Neuronal stem cell (in vitro differentiated cells): ENCODE measurements around the gene ENKUR.

ENCODE experiments used
- DNase-seq: peaks from one replicate; pipeline ENCODE4 v3.0.0-alpha.2; 2013; ENCODE audit warnings: low spot score
- H2AFZ ChIP-seq: one replicate; pipeline ENCODE4 v1.6.1; 2013; ENCODE audit warnings: mild to moderate bottlenecking, low read length, inconsistent platforms
- H2AK5ac ChIP-seq: 2 replicates; pipeline ENCODE4 v1.6.1; 2013; ENCODE audit warnings: low read depth, mild to moderate bottlenecking, inconsistent platforms, low read length, moderate library complexity, mixed read lengths
- H2BK120ac ChIP-seq: 2 replicates; pipeline ENCODE4 v1.6.1; 2013; ENCODE audit warnings: low read depth, mild to moderate bottlenecking, inconsistent platforms, low read length, moderate library complexity, mixed read lengths
- H2BK12ac ChIP-seq: one replicate; pipeline ENCODE4 v1.6.1; 2013; ENCODE audit warnings: low read length, inconsistent platforms
- H2BK15ac ChIP-seq: 2 replicates; pipeline ENCODE4 v1.6.1; 2013; ENCODE audit warnings: mild to moderate bottlenecking, low read length, inconsistent platforms, mixed read lengths
- H2BK5ac ChIP-seq: one replicate; pipeline ENCODE4 v1.6.1; 2013; ENCODE audit warnings: inconsistent platforms, mild to moderate bottlenecking, low read length, moderate library complexity
- H3K14ac ChIP-seq: one replicate; pipeline ENCODE4 v1.6.1; 2013; ENCODE audit warnings: low read length, inconsistent platforms
- H3K18ac ChIP-seq: 2 replicates; pipeline ENCODE4 v1.6.1; 2013; ENCODE audit warnings: low read length, inconsistent platforms
- H3K23ac ChIP-seq: 2 replicates; pipeline ENCODE4 v1.6.1; 2013; ENCODE audit warnings: low read depth, mild to moderate bottlenecking, mixed read lengths, low read length, inconsistent platforms; ENCODE audit not compliant: poor library complexity
- H3K27ac ChIP-seq: replicated peaks from 3 replicates; pipeline ENCODE4 v1.5.1; 2013; ENCODE audit warnings: low read length, inconsistent platforms
- H3K27me3 ChIP-seq, 3 experiments: 2 replicates each; pipeline ENCODE4 v1.6.1; 2013; ENCODE audit warnings: low read length in 3 of 3, mild to moderate bottlenecking in 2 of 3, inconsistent platforms in 1 of 3, low read depth in 1 of 3, mixed read lengths in 1 of 3, moderate library complexity in 1 of 3; ENCODE audit not compliant: control insufficient read depth in 3 of 3, insufficient read depth in 3 of 3
- H3K36me3 ChIP-seq, 2 donors: replicated peaks in 1 of 2; 2 replicates each; pipeline ENCODE4 v1.6.1; 2013; ENCODE audit warnings: low read length in 2 of 2; ENCODE audit not compliant: control insufficient read depth in 2 of 2, insufficient read depth in 2 of 2
- H3K4ac ChIP-seq: 2 replicates; pipeline ENCODE4 v1.6.1; 2013; ENCODE audit warnings: inconsistent platforms, mild to moderate bottlenecking, low read length, moderate library complexity
- H3K4me1 ChIP-seq, 2 donors: 1 replicate in 1 of 2; 2 replicates in 1 of 2; pipeline ENCODE4 v1.6.1; 2013; ENCODE audit warnings: low read length in 2 of 2, low read depth in 1 of 2; ENCODE audit not compliant: control insufficient read depth in 2 of 2, insufficient read depth in 1 of 2
- H3K4me2 ChIP-seq: one replicate; pipeline ENCODE4 v1.6.1; 2013; ENCODE audit warnings: mild to moderate bottlenecking, low read length, inconsistent platforms; ENCODE audit not compliant: insufficient read depth, poor library complexity, severe bottlenecking
- H3K4me3 ChIP-seq, 2 donors: 2 replicates each; pipeline ENCODE4 v1.5.1; 2013; ENCODE audit warnings: low read length in 2 of 2, mild to moderate bottlenecking in 2 of 2, inconsistent platforms in 1 of 2, moderate library complexity in 1 of 2
- H3K79me1 ChIP-seq: one replicate; pipeline ENCODE4 v1.6.1; 2013; ENCODE audit warnings: low read depth, mild to moderate bottlenecking, inconsistent platforms, low read length, moderate library complexity
- H3K9ac ChIP-seq: one replicate; pipeline ENCODE4 v1.6.1; 2013; ENCODE audit warnings: mild to moderate bottlenecking, low read depth, low read length, inconsistent platforms; ENCODE audit not compliant: poor library complexity
- H3K9me3 ChIP-seq, 2 donors: replicated peaks in 1 of 2; 2 replicates each; pipeline versions ENCODE3 to v1.6.1; 2013; ENCODE audit warnings: low read length in 2 of 2, mild to moderate bottlenecking in 2 of 2, inconsistent platforms in 1 of 2, low read depth in 1 of 2, mixed read lengths in 1 of 2, moderate library complexity in 1 of 2; ENCODE audit not compliant: control insufficient read depth in 2 of 2, insufficient read depth in 1 of 2
- H4K8ac ChIP-seq: one replicate; pipeline ENCODE4 v1.6.1; 2013; ENCODE audit warnings: low read depth, mild to moderate bottlenecking, inconsistent platforms, low read length, moderate library complexity
- H4K91ac ChIP-seq: one replicate; pipeline ENCODE4 v1.6.1; 2013; ENCODE audit warnings: low read length, low read depth, mild to moderate bottlenecking, inconsistent platforms; ENCODE audit not compliant: poor library complexity
- WGBS, 2 donors: extraction: QIAGEN DNeasy Blood & Tissue Kit; methylation state at CpG; one replicate each; pipeline ENCODE4 v1.1.7; 2013; ENCODE audit warnings: missing lambda C conversion rate in 2 of 2, mixed read lengths in 1 of 2; ENCODE audit not compliant: insufficient read length in 2 of 2, insufficient replicate concordance in 1 of 2; ENCODE audit errors: extremely low coverage in 2 of 2; 5-methylcytosine and 5-hydroxymethylcytosine counted together

The ENKUR gene

GRCh38 chr10:25018703-25019102 is 2.7 kb upstream of the ENKUR start:
- no CpG with 5 or more reads among the region's 3 CpGs for WGBS, 2 donors
- no peak overlapping the region for H3K4me2 ChIP-seq
- H2BK12ac ChIP-seq = no peak overlapping the region
- H3K27ac ChIP-seq = no peak overlapping the region
- no peak for DNase-seq
- H3K36me3 ChIP-seq = peaks cover 0 to 7% of the 10 kb centered on the region in 2 donors
- no peak overlapping the region for H2BK15ac ChIP-seq
- H3K79me1 ChIP-seq = no peaks in the 10 kb centered on the region
- peaks cover 0 to 1% of the 10 kb centered on the region in 2 donors for H3K4me1 ChIP-seq
- no peak overlapping the region for H2AK5ac ChIP-seq
- H2AFZ ChIP-seq = no peak overlapping the region
- H2BK5ac ChIP-seq = no peak overlapping the region
- H3K18ac ChIP-seq = no peak overlapping the region
- no peaks in the 10 kb centered on the region for H3K9me3 ChIP-seq
- no peak overlapping the region for H3K9ac ChIP-seq
- no peak overlapping the region for H4K8ac ChIP-seq
- H3K27me3 ChIP-seq = no peaks in the 10 kb centered on the region
- H4K91ac ChIP-seq = no peak overlapping the region
- no peak overlapping the region for H3K23ac ChIP-seq
- no peak overlapping the region for H3K4ac ChIP-seq
- H3K14ac ChIP-seq = no peak overlapping the region
- H3K4me3 ChIP-seq = no peak overlapping the region
- no peak overlapping the region for H2BK120ac ChIP-seq

GRCh38 chr10:25017661-25018060 is 1.7 kb upstream of the ENKUR start:
- Histone ChIP-seq H3K4me2 (no peak overlapping the region), H4K8ac (no peak overlapping the region), H3K14ac (no peak overlapping the region), H3K36me3 (peaks cover 0 to 7% of the 10 kb centered on the region in 2 donors), H3K4ac (no peak overlapping the region), H3K9ac (no peak overlapping the region), H2AK5ac (no peak overlapping the region), H2BK120ac (no peak overlapping the region), H2BK5ac (no peak overlapping the region), H3K79me1 (no peaks in the 10 kb centered on the region), H3K4me3 (peak overlapping the region in 1 of 2 donors; percentile 80), H2BK12ac (no peak overlapping the region), H3K18ac (no peak overlapping the region), H4K91ac (no peak overlapping the region), H3K27me3 (no peaks in the 10 kb centered on the region), H3K27ac (no peak overlapping the region), H3K23ac (no peak overlapping the region), H2AFZ (no peak overlapping the region), H2BK15ac (no peak overlapping the region), H3K4me1 (peaks cover 0 to 1% of the 10 kb centered on the region in 2 donors), H3K9me3 (no peaks in the 10 kb centered on the region)
- no CpG with 5 or more reads among the region's 6 CpGs for WGBS, 2 donors
- no peak for DNase-seq

GRCh38 chr10:25017154-25017590 is 1.2 kb upstream of the ENKUR start:
- Histone ChIP-seq H2BK5ac (peak overlapping the region; percentile 70), H3K9ac (no peak overlapping the region), H3K14ac (no peak overlapping the region), H3K18ac (peak overlapping the region; percentile 100), H3K79me1 (no peaks in the 10 kb centered on the region), H3K9me3 (no peaks in the 10 kb centered on the region), H2BK15ac (no peak overlapping the region), H2AK5ac (no peak overlapping the region), H3K27me3 (no peaks in the 10 kb centered on the region), H4K8ac (no peak overlapping the region), H2BK120ac (no peak overlapping the region), H3K4me3 (peak overlapping the region; percentile 80 to 85), H3K23ac (peak overlapping the region; percentile 87), H3K4ac (no peak overlapping the region), H4K91ac (no peak overlapping the region), H3K36me3 (peaks cover 0 to 6% of the 10 kb centered on the region in 2 donors), H3K4me1 (peaks cover 0 to 1% of the 10 kb centered on the region in 2 donors), H2BK12ac (no peak overlapping the region), H2AFZ (peak overlapping the region; percentile 85), H3K27ac (peak overlapping the region; percentile 99), H3K4me2 (peak overlapping the region; percentile 94)
- no peak for DNase-seq
- no CpG with 5 or more reads among the region's 10 CpGs for WGBS, 2 donors

GRCh38 chr10:25016376-25017153 is 607 bp upstream of the ENKUR start, which contains the start of gene THNSL1:
TSS of gene THNSL1 (plus strand) at chr10:25016612. CDS start at chr10:25023224, 6,612 bp downstream.
- Histone ChIP-seq H3K4me1 (peaks cover 0 to 1% of the 10 kb centered on the region in 2 donors), H3K23ac (peak within 1 kb of the TSS; percentile 87), H2BK120ac (no peak within 1 kb of the TSS), H3K4ac (no peak within 1 kb of the TSS), H2AFZ (peak within 1 kb of the TSS; percentile 85), H2BK5ac (peak within 1 kb of the TSS; percentile 70), H4K8ac (peak within 1 kb of the TSS; percentile 78), H3K36me3 (peaks cover 0 to under 1% of the 10 kb centered on the region in 2 donors), H3K9ac (peak within 1 kb of the TSS; percentile 85), H3K27me3 (no peaks in the 10 kb centered on the region), H3K27ac (peak within 1 kb of the TSS; percentile 99), H3K79me1 (no peaks in the 10 kb centered on the region), H3K9me3 (no peaks in the 10 kb centered on the region), H3K18ac (peak within 1 kb of the TSS; percentile 100), H4K91ac (no peak within 1 kb of the TSS), H2BK15ac (no peak within 1 kb of the TSS), H3K4me2 (peak within 1 kb of the TSS; percentile 94), H3K14ac (peak within 1 kb of the TSS; percentile 67), H2BK12ac (no peak within 1 kb of the TSS), H2AK5ac (peak within 1 kb of the TSS; percentile 86), H3K4me3 (peak within 1 kb of the TSS; percentile 80 to 85)
- WGBS, 2 donors = no CpG with 5 or more reads among the region's 69 CpGs
- DNase-seq = peak; percentile 96
